Activated naive CD4-positive, alpha-beta T cell (primary cell): Measurements from ENCODE around the gene SBF2.
"Not testable (repeated sequence)": the region's sequence is repeated elsewhere in the genome, so short reads cannot be mapped to it uniquely, and the experiment has no call there.

ENCODE experiments used
- DNase-seq, 4 experiments: peaks; one replicate each; lab custom pipeline; 2025; lab: John Stamatoyannopoulos, UW

The SBF2 gene

GRCh38 chr11:10267821-10268220 lies 26.2 kb downstream of the SBF2 start:
- no peak for DNase-seq

- no peak for DNase-seq
These were observed 28.1 kb downstream of the SBF2 start for GRCh38 chr11:10265936-10266335.

DNA sequence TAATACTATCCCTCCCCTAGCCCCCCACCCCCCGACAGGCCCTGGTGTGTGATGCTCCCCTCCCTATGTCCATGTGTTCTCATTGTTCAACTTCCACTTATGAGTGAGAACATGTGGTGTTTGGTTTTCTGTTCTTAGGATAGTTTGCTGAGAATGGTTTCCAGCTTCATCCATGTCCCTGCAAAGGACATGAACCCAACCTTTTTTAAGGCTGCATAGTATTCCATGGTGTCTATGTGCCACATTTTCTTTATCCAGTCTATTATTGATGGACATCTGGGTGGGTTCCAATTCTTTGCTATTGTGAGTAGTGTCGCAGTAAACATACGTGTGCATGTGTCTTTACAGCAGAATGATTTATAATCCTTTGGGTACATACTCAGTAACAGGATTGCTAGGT lies 29.3 kb downstream of the SBF2 start:
- not testable (repeated sequence) for DNase-seq

DNA sequence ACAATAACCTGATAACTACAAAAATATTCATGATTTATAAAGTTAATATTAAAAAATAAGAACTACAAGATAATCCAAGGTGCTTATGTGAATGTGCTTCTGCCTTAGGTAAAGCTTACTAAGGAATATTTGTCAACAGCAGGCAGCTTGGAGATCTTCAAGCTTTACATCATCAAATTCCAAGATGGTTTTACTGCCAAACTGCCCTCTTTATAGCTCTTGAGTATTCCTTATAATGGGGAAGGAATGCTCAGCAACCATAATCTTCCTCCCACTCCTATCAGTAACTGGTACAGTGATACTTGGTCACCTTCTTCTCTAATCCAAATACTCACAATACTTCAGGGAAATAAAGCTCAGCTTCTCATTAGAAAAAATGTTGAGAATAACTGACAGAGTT lies 30.1 kb downstream of the SBF2 start:
- no peak for DNase-seq

DNA sequence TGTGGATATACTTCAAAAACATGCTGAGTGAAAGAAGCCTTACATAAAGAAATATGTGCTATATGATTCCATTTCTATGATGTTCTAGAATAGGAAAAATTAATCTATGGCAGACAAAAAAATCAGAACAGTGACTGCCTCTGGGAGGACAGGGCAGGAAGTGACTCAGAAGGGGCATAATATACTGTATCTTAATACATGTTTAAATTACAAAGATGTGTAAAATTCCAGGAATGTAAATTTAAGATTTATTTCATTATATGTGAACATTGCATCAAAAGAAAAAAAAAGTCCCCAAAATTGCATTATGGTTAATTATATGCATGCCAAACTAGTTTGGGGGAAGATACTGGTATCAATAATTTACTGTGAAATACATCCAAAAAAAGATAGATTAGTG lies 32.2 kb downstream of the SBF2 start:
- no peak for DNase-seq

DNA sequence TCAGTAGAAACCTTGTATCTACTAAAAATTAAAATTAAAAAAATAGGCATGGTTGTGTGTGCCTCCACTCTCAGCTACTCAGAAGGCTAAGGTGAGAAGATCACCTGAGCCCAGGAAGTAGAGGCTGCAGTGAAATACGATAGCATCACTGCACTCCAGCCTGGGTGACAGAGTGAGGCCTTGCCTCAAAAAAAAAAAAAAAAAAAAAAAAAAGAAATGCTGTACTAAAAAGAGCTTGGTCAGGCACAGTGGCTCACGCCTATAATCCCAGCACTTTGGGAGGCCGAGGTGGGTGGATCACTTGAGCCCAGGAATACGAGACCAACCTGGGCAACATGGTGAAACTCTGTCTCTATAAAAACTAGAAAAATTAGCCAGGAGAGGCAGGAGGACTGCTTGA lies 36.5 kb downstream of the SBF2 start:
- DNase-seq: no peak

GRCh38 chr11:10255388-10256125 lies 38.5 kb downstream of the SBF2 start:
- DNase-seq: no peak

GRCh38 chr11:10249448-10250131 lies 44.4 kb downstream of the SBF2 start:
- not testable (repeated sequence) for DNase-seq

DNA sequence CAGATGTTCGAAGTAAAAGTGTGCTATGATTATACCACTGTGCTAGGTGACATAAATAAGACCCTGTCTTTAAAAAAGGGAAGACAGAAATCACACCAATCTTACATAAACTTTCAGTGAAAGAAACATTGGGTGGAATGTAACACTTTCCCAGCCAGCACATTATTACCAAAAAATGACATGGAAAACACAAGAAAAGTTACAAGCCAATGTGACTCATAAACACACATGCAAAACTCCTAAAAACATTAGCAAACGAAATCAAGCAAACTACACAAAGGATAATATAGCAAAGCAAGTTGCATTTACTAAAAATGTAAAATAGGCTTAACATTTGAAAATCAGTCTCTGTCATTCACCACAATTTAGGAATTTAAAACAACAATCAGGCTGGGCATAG lies 47.0 kb downstream of the SBF2 start:
- no peak for DNase-seq

GRCh38 chr11:10243896-10244575 lies 50.0 kb downstream of the SBF2 start:
- DNase-seq: no peak

DNA sequence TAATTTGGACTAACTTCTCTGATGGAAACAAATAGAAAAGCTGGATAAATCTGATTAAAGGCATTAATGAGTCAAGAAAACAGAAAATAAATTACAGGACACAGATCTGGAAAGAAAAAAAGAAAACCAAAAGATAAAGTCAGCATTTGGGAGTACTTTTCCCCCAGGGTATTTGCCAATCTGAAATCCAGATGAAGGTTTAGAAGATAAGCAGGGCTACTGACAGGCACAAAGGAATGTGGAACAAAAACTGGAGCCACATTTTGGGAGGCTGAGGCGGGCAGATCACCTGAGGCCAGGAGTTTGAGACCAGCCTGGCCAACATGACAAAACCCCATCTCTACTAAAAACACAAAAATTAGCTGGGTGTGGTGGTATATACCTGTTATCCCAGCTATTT lies 57.2 kb downstream of the SBF2 start:
- DNase-seq: no peak

- DNase-seq: no peak
These were observed 60.4 kb downstream of the SBF2 start for GRCh38 chr11:10233581-10233980.

DNA sequence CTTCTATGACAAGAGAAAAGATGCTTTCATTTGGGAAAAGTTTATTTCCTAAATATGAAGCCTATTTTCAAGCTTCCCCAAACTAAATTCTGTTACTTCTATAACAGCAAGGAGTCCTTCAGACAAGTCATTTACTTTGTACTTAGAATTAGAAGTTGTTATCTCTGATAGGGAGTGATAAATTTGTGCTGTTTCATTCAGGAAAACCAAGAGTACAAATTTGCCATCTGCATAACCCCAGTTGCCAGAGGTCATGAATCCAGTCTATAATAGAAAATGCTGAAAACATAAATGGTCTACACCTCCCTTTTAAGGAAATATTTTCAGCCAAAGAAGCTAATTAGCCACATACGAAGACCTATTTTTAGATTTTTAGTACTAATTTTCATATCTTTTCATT lies 61.3 kb downstream of the SBF2 start:
- DNase-seq: no peak

DNA sequence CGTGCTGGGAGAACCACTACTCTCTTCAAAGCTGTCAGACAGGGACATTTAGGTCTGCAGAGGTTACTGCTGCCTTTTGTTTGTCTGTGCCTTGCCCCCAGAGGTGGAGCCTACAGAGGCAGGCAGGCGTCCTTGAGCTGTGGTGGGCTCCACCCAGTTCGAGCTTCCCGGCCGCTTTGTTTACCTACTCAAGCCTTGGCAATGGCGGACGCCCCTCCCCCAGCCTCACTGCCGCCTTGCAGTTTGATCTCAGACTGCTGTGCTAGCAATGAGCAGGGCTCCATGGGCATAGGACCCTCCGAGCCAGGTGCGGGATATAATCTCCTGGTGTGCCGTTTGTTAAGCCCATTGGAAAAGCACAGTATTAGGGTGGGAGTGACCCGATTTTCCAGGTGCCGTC lies 62.2 kb downstream of the SBF2 start:
- not testable (repeated sequence) for DNase-seq

- no peak for DNase-seq
These were observed 68.5 kb downstream of the SBF2 start for GRCh38 chr11:10225553-10225952.

DNA sequence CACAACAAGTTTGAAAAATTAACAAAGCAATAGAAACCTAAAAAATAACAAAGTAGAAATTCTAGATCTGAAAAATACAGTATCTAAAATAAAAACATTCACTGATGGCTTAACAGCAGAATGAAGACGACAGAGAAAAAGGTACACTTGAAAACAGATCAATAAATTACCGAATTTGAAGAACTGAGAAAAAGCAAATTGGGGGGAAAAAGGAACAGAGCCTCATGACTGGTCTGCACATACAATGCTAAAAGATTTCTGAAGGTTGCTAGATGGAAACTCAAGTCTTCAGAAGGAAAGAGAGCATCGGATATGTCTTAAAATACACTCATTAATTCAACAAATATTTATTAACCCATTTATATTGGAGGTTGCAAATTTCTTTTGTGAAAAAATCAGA lies 71.6 kb downstream of the SBF2 start:
- no peak for DNase-seq

DNA sequence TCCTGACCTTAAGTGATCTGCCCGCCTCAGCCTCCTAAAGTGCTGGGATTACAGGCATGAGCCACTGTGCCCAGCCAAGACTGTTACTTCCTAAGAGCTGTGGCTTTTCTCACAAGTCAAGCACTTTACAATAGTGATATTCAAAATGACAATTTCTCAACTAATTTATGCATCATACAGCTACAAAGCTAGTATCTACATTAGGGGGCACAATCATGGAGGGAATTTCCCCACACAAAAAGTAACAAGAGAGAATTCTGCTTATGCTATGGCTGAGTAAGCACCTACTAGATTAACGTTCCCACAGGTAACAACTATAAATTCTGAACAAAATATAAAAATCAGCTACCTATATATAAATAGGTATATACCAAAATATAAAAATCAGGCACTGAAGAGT lies 72.7 kb downstream of the SBF2 start:
- DNase-seq: no peak

DNA sequence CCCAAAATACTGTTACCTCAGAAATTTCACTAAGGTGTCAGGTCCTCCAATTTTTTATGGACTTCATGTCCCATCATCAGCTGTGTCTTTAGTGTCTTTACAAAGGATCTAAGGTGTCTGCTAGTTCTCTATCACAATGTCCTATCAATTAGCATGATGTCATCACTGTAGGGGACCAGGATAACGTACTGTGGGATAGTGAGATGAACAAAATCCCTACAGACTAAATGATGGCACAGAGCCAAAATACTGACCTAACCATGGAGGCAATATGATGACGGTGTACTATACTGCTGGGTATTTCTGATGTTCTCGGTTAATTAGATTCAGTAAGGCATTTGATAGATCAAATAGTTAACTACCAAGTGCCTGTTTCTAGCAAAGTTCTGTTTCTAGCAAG lies 82.5 kb downstream of the SBF2 start:
- DNase-seq: no peak

GRCh38 chr11:10209326-10209725 lies 84.7 kb downstream of the SBF2 start:
- DNase-seq: no peak

DNA sequence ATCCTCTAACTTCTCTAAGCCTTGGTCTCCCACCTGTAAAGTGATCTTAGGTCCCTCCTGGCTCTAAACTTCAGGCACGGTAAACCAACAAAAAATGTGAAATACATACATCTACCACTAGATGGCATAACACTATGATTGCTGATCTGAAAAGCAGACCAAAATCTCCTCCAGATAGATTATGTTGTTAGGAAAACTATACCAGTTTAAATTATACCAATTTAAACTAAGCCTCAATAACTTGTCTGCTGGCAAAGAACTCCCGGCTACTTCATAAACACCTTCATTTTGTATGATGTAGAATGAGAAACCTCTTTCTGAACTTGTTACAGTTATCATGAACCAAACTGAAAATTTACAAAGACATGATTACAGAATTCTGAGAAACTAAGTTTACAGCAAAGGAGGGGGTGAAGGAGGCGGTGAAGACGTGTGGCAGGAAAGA lies 85.9 kb downstream of the SBF2 start:
- DNase-seq: no peak

DNA sequence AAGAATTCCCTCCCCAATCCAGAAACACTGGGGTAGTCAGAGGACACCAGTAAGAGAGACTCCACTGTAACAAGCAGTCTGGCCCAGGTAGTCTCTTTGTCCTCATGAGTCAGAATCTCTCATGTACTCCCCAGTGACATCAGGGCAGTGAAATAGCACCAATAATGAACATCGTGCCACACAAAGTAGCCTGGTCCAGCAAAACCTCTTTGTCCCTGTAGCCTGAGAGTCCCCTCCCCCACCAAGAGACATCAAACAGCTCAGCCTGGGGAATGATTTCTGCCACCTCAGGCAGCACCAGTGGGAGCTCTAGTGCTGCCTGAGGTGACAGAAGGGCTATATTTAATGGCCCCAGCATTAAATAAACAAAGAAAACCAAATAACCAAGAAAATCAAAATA lies 88.1 kb downstream of the SBF2 start:
- DNase-seq: no peak

DNA sequence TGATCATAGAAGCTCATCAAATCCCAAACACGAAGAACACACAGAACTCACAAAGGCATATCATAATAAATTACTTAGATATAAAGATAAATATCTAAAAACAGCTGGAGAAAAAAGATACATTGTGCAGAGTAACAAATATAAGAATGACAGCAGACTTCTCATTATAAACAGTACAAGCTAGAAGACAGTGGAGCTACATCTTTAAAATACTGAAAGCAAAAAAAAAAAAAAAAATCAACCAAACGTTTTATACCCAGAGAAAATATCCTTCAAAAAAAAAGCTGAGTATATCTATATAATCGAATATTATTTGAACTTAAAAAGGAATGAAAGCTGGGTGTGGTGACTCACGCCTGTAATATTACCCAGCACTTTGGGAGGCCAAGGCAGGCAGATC lies 90.0 kb downstream of the SBF2 start:
- DNase-seq: no peak

- no peak for DNase-seq
These were observed 92.7 kb downstream of the SBF2 start for GRCh38 chr11:10201343-10201742.
